GM18502 (cell line): ENCODE measurements around the gene AVPR1B.

Experiments
- ATAC-seq: cut with Tn5 transposase; IDR thresholded peaks from one replicate; pipeline ENCODE4 v1.9.1; 2021; ENCODE audit warnings: mild to moderate bottlenecking; ENCODE audit not compliant: unreplicated experiment, poor library complexity

AVPR1B gene

GRCh38 chr1:206117151-206117948, at the start of gene AVPR1B:
Gene AVPR1B (minus strand): TSS chr1:206117388. CDS start chr1:206116890, 498 bp downstream.
- ATAC-seq: no peak

- no peak for ATAC-seq
Observed at GRCh38 chr1:206145771-206146290, 28.6 kb upstream of the AVPR1B start.

GRCh38 chr1:206144605-206145004, 27.4 kb upstream of the AVPR1B start:
- no peak for ATAC-seq

- no peak for ATAC-seq
Observed at GRCh38 chr1:206143537-206144172, 26.5 kb upstream of the AVPR1B start.

- ATAC-seq: no peak
Observed at GRCh38 chr1:206142770-206143169, 25.6 kb upstream of the AVPR1B start.

- ATAC-seq: no peak
Observed at GRCh38 chr1:206142011-206142410, 24.8 kb upstream of the AVPR1B start.

- ATAC-seq: no peak
Observed at GRCh38 chr1:206136241-206136640, 19.1 kb upstream of the AVPR1B start.

- no peak for ATAC-seq
Observed at GRCh38 chr1:206135248-206135647, 18.1 kb upstream of the AVPR1B start.

- ATAC-seq: no peak
Observed at GRCh38 chr1:206133751-206134415, 16.7 kb upstream of the AVPR1B start.

- ATAC-seq: no peak
Observed at GRCh38 chr1:206131037-206131436, 13.8 kb upstream of the AVPR1B start.

- ATAC-seq: no peak
Observed at GRCh38 chr1:206128196-206128595, 11.0 kb upstream of the AVPR1B start.

- no peak for ATAC-seq
Observed at GRCh38 chr1:206127336-206127735, 10.1 kb upstream of the AVPR1B start.

GRCh38 chr1:206125346-206125745, 8.2 kb upstream of the AVPR1B start:
- ATAC-seq: no peak

GRCh38 chr1:206122686-206123085, 5.5 kb upstream of the AVPR1B start:
- no peak for ATAC-seq

- no peak for ATAC-seq
Observed at GRCh38 chr1:206121269-206121668, 4.1 kb upstream of the AVPR1B start.

GRCh38 chr1:206120406-206120805, 3.2 kb upstream of the AVPR1B start:
- no peak for ATAC-seq

GRCh38 chr1:206116873-206117150, 376 bp downstream of the AVPR1B start:
- ATAC-seq: no peak

- no peak for ATAC-seq
Observed at GRCh38 chr1:206116191-206116872, 856 bp downstream of the AVPR1B start.

- no peak for ATAC-seq
Observed at GRCh38 chr1:206115791-206116190, 1.4 kb downstream of the AVPR1B start.

- ATAC-seq: no peak
Observed at GRCh38 chr1:206114692-206115640, 2.2 kb downstream of the AVPR1B start.
